Measurements from ENCODE around the gene NRXN3. TPM values are rescaled to one million over a fixed set of nuclear protein-coding genes. Genes with fewer than 3 reads are reported as not detected.

The NRXN3 gene
- total and polyA plus RNA-seq, 2 of the 13 experiments (the other 11 are each of a cell fraction or from before 2014, with no cell fraction given) = 0.03 TPM; not detected in 1

GRCh38 chr14:78838959-78839358 lies 668.8 kb downstream of the NRXN3 start (continued):
- no peak for TF ChIP-seq AGO1 (IDR thresholded peaks at IDR 0.05; ENCODE audit: low read depth, low read length, poor library complexity, severe bottlenecking)
- TF ChIP-seq DR1 (CRISPR knock-in tag; IDR thresholded peaks at IDR 0.05) = no peak
- no peak for TF ChIP-seq MIXL1 (CRISPR knock-in tag; IDR thresholded peaks at IDR 0.05)
- no peak for TF ChIP-seq ZNF687 (CRISPR knock-in tag; IDR thresholded peaks at IDR 0.05)
- no peak for TF ChIP-seq MED1 (CRISPR knock-in tag; IDR thresholded peaks at IDR 0.05)

GRCh38 chr14:78840898-78841297 lies 670.7 kb downstream of the NRXN3 start:
- CTCF ChIA-PET (ENCODE audit: low intra/inter-chr PET ratio, low total read pairs) = no interaction called here
- no peak for FAIRE-seq
- TF ChIP-seq ZBTB42 (CRISPR knock-in tag; IDR thresholded peaks at IDR 0.05) (no peak), STAG1 (CRISPR knock-in tag; IDR thresholded peaks at IDR 0.05) (no peak), SNAPC2 (CRISPR knock-in tag; IDR thresholded peaks at IDR 0.05) (no peak), ETV5 (CRISPR knock-in tag; IDR thresholded peaks at IDR 0.05; ENCODE audit: borderline replicate concordance) (no peak), GTF2F1 (IDR thresholded peaks at IDR 0.05; ENCODE audit: low read length) (no peak), DRAP1 (CRISPR knock-in tag; IDR thresholded peaks at IDR 0.05) (no peak), ZZZ3 (CRISPR knock-in tag; IDR thresholded peaks at IDR 0.05; ENCODE audit: borderline replicate concordance) (no peak), CEBPB (IDR thresholded peaks at IDR 0.05; ENCODE audit: borderline replicate concordance, low read depth, low read length) (no peak), ZNF549 (CRISPR knock-in tag; IDR thresholded peaks at IDR 0.05) (no peak), HNRNPUL1 (IDR thresholded peaks at IDR 0.05; ENCODE audit: low read depth, low read length) (no peak), ZNF350 (CRISPR knock-in tag; IDR thresholded peaks at IDR 0.05; ENCODE audit: borderline replicate concordance, low read depth) (no peak), MBD4 (IDR thresholded peaks at IDR 0.05; ENCODE audit: borderline replicate concordance, low read length) (no peak), ZSCAN9 (CRISPR knock-in tag; IDR thresholded peaks at IDR 0.05; ENCODE audit: borderline replicate concordance) (no peak), ZNF230 (CRISPR knock-in tag; IDR thresholded peaks at IDR 0.05) (no peak)

More at GRCh38 chr14:78840898-78841297, 670.7 kb downstream of the NRXN3 start:
- Histone ChIP-seq H3K36me3 (replicated peaks in 1 of 2; ENCODE audit: control insufficient read depth in 1 of 2, insufficient read depth in 2 of 2, low read length in 2 of 2) (no peaks in the 10 kb centered on the region), H3K4me1 (ENCODE audit: insufficient read depth, low read length) (no peaks in the 10 kb centered on the region), H3K9me3 (ENCODE audit: low read length) (no peaks in the 10 kb centered on the region), H3K27ac (ENCODE audit: extremely low read length, insufficient read depth, low read length) (no peak overlapping the region), H3K4me2 (ENCODE audit: low read depth, low read length) (no peak overlapping the region), H2AFZ (ENCODE audit: low read length) (no peak overlapping the region), H3K79me2 (ENCODE audit: insufficient read depth, low read length) (no peaks in the 10 kb centered on the region), H3K4me3 (replicated peaks in 1 of 3; ENCODE audit: insufficient read depth in 1 of 3, low read depth in 2 of 3, low read length in 3 of 3) (no peak overlapping the region), H3K9ac (ENCODE audit: insufficient read depth, low read depth, low read length) (no peak overlapping the region), H4K20me1 (ENCODE audit: insufficient read depth, low read length) (no peaks in the 10 kb centered on the region), H3K27me3 (ENCODE audit: control insufficient read depth in 1 of 2, insufficient read depth in 2 of 2, low read length in 2 of 2) (no peaks in the 10 kb centered on the region)
- POLR2A ChIA-PET = no interaction called here
- WGBS (ENCODE audit: low lambda C conversion rate) = 0% methylated on average over 1 of the region's 1 CpG
- in situ Hi-C loops (cut with HindIII; ENCODE audit: extremely low pct_ligation_motif_present, low pct_unique_long_range_greater_than_20kb) = loop anchor here (25.0 kb wide), 2 partner anchors 679 to 829 kb away; partner anchors contain the start of gene NRXN3
- DNase-seq (ENCODE audit: low spot score) (no peak), ATAC-seq (no peak)
- no TSS peak for BruUV-seq (replicated peaks)
- intact Hi-C loops (cut with micrococcal nuclease; ENCODE audit: unreplicated experiment) = no loop called here

Measured in HepG2 (cell line).